ENCODE measurements around the gene ITGAD. TPM values are rescaled to one million over a fixed set of nuclear protein-coding genes. Genes with fewer than 3 reads are reported as not detected.
A peak's percentile ranks its signal among the peaks of the same experiment; 100 is the strongest.

ITGAD gene
- polyA plus RNA-seq, 3 donors, result 0.04 TPM; not detected in 2

DNA sequence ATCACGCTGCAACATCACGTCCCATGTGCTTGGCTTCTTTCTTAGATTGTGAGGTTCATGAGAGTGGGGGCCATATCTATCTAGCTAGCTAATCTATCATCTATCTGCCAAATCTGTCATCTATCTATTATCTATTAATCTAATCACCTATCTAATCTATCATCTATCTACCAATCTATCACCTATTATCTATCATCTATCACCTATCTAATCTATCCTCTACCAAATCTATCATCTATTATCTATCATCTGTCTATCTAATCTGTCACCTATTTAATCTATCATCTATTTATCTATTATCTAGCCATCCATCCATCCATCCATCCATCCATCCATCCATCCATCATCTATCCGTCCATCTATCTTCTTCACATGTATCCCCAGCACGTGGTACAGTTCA, 20.8 kb downstream of the ITGAD start:
- TF ChIP-seq CTCF (IDR thresholded peaks at IDR 0.05), result no peak
- Histone ChIP-seq H3K27ac (ENCODE audit: low read depth in 1 of 2, low read length in 2 of 2) (no peak overlapping the region), H4K20me1 (ENCODE audit: insufficient read depth, low read length) (no peaks in the 10 kb centered on the region), H3K4me3 (replicated peaks in 1 of 3; ENCODE audit: low read depth in 2 of 3, low read length in 3 of 3) (no peak overlapping the region), H3K36me3 (replicated peaks in 1 of 2; ENCODE audit: control insufficient read depth in 1 of 2, insufficient read depth in 2 of 2, low read length in 2 of 2) (no peaks in the 10 kb centered on the region), H3K9me3 (replicated peaks in 1 of 2; ENCODE audit: control insufficient read depth in 1 of 2, insufficient read depth in 1 of 2, low read length in 2 of 2) (no peaks in the 10 kb centered on the region), H3K4me2 (replicated peaks; ENCODE audit: extremely low read depth, low read length, poor library complexity, severe bottlenecking) (no peak overlapping the region), H3K79me2 (ENCODE audit: insufficient read depth, low read length) (no peaks in the 10 kb centered on the region), H2AFZ (ENCODE audit: insufficient read depth, low read depth, low read length, poor library complexity, severe bottlenecking) (no peak overlapping the region), H3K27me3 (ENCODE audit: control insufficient read depth in 2 of 2, insufficient read depth in 2 of 2, low read length in 2 of 2) (no peaks in the 10 kb centered on the region), H3K4me1 (ENCODE audit: control insufficient read depth in 1 of 2, insufficient read depth in 2 of 2, low read length in 2 of 2) (no peaks in the 10 kb centered on the region), H3K9ac (ENCODE audit: insufficient read depth, low read length, poor library complexity, severe bottlenecking) (no peak overlapping the region)
- Mint-ChIP-seq H3K9me3 (peaks cover 0 to 3% (median 0%) of the 10 kb centered on the region in 7 donors), H3K27ac (no peak overlapping the region), H3K4me3 (no peak overlapping the region), H3K27me3 (ENCODE audit: low read depth in 3 of 3) (peaks cover 2 to 12% (median 8%) of the 10 kb centered on the region in 3 donors), H3K36me3 (no peaks in the 10 kb centered on the region), H3K4me1 (peaks cover 3% of the 10 kb centered on the region)
- no peak for DNase-seq
- intact Hi-C loops (cut with micrococcal nuclease), result no loop called here
- 97% methylated on average over 2 of the region's 4 CpGs for WGBS (ENCODE audit: insufficient coverage)

DNA sequence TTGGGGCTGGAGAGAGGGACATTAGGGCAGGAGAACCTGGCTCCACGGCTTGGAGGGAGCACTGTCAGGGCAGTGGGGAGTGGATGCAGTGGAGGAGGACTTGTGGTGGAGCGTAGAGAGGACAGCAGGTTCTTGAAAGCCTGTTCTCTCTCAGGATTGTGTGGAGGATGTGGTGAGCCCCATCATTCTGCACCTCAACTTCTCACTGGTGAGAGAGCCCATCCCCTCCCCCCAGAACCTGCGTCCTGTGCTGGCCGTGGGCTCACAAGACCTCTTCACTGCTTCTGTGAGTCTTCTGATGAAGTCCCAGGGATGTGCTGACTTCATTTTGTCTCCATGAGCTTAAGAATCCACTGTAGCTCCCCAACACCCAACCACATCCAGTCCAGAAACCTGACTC, 21.6 kb downstream of the ITGAD start:
- Histone ChIP-seq H4K20me1 (ENCODE audit: insufficient read depth, low read length) (no peaks in the 10 kb centered on the region), H3K4me3 (replicated peaks in 1 of 3; ENCODE audit: low read depth in 2 of 3, low read length in 3 of 3) (no peak overlapping the region), H3K9ac (ENCODE audit: insufficient read depth, low read length, poor library complexity, severe bottlenecking) (no peak overlapping the region), H3K4me1 (ENCODE audit: control insufficient read depth in 1 of 2, insufficient read depth in 2 of 2, low read length in 2 of 2) (no peaks in the 10 kb centered on the region), H3K27me3 (ENCODE audit: control insufficient read depth in 2 of 2, insufficient read depth in 2 of 2, low read length in 2 of 2) (no peaks in the 10 kb centered on the region), H3K36me3 (replicated peaks in 1 of 2; ENCODE audit: control insufficient read depth in 1 of 2, insufficient read depth in 2 of 2, low read length in 2 of 2) (no peaks in the 10 kb centered on the region), H3K79me2 (ENCODE audit: insufficient read depth, low read length) (no peaks in the 10 kb centered on the region), H3K9me3 (replicated peaks in 1 of 2; ENCODE audit: control insufficient read depth in 1 of 2, insufficient read depth in 1 of 2, low read length in 2 of 2) (no peaks in the 10 kb centered on the region), H2AFZ (ENCODE audit: insufficient read depth, low read depth, low read length, poor library complexity, severe bottlenecking) (no peak overlapping the region), H3K4me2 (replicated peaks; ENCODE audit: extremely low read depth, low read length, poor library complexity, severe bottlenecking) (no peak overlapping the region), H3K27ac (ENCODE audit: low read depth in 1 of 2, low read length in 2 of 2) (no peak overlapping the region)
- Mint-ChIP-seq H3K4me1 (peaks cover 3% of the 10 kb centered on the region), H3K4me3 (peak overlapping the region in 1 of 2 donors; percentile 49), H3K36me3 (no peaks in the 10 kb centered on the region), H3K27me3 (ENCODE audit: low read depth in 3 of 3) (peaks cover 2 to 14% (median 6%) of the 10 kb centered on the region in 3 donors), H3K27ac (no peak overlapping the region), H3K9me3 (peaks cover 0 to 3% (median 0%) of the 10 kb centered on the region in 7 donors)
- no peak for TF ChIP-seq CTCF (IDR thresholded peaks at IDR 0.05)
- intact Hi-C loops (cut with micrococcal nuclease), result no loop called here
- DNase-seq, result no peak
- WGBS (ENCODE audit: insufficient coverage), result 92% methylated on average over 3 of the region's 4 CpGs

Data from CD14-positive monocyte (primary cell).